LNCaP clone FGC (cell line): Measurements from ENCODE around the gene ALDH16A1.
A peak's percentile ranks its signal among the peaks of the same experiment; 100 is the strongest.

Source experiments
- DNase-seq: peaks from one replicate; pipeline ENCODE4 v3.0.0-alpha.2; 2011; ENCODE audit warnings: low read depth
- H3K4me3 ChIP-seq: 2 replicates; pipeline ENCODE4 v1.5.1; 2011; ENCODE audit warnings: mild to moderate bottlenecking, low read depth, low read length, control low read depth
- CTCF ChIP-seq: IDR thresholded peaks from 2 replicates; pipeline ENCODE4 v1.5.1; 2012; ENCODE audit warnings: mild to moderate bottlenecking; ENCODE audit not compliant: control insufficient read depth, insufficient read depth; ENCODE audit errors: extremely low read depth

ALDH16A1 gene

DNA sequence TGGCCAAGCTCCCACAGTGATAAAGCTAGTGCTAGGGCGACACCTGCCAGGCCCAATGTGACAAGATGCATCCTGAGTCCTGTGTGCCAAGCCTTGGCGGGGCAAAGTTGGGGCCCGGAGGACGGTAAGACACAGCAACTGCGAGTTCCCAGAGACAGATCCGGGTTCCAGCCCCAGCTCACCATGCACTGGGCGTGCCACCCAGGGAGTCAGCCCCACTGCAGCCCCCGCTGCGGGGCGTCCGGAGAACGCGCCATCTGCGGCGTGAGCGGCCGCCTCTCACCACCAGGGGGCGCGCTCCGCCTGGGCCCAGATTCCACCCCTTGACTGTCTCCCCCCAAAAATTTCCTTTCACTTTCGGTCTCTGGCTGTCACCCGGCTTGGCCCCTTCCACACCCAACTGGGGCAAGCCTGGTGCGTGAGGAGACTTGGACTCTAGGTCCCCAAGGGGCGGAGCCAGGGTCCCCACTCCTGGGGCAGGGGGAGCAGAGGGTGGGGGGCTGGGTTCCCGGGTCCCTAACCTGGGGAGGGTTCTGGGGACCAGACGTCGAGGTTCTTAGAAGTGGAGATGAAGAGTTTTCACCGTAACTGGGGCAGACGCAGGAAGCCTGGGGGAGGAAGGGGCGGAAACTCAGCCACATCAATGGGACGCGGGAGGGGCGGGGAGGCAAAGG lies 21.0 kb downstream of the ALDH16A1 start, which contains the start of gene FLT3LG:
TSS of gene FLT3LG (plus strand) at position 348 of the 674 bp plus-strand sequence. CDS start 425 bp downstream, outside the sequence.
- H3K4me3 ChIP-seq = peak within 1 kb of the TSS; percentile 40
- peak; percentile 93 for TF ChIP-seq CTCF
- DNase-seq = no peak

DNA sequence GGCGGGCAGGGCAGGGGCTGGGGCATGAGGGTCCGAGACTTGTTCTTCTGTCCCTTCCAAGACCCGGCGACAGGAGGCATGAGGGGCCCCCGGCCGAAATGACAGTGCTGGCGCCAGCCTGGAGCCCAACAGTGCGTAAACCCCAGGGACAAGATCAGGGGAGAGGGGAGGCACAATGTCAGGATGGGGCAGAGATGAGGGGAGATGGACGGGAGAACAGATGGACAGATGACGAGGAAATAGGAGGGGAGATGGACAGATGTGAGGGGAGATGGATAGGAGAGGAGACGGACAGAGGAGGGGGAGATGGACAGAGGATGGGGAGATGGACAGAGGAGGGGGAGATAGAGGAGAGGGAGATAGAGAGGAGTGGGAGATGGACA lies 21.5 kb downstream of the ALDH16A1 start:
- peak overlapping the region; percentile 40 for H3K4me3 ChIP-seq
- no peak for DNase-seq
- TF ChIP-seq CTCF = no peak

GRCh38 chr19:49475191-49475917 lies 22.3 kb downstream of the ALDH16A1 start:
- no peak for TF ChIP-seq CTCF

DNA sequence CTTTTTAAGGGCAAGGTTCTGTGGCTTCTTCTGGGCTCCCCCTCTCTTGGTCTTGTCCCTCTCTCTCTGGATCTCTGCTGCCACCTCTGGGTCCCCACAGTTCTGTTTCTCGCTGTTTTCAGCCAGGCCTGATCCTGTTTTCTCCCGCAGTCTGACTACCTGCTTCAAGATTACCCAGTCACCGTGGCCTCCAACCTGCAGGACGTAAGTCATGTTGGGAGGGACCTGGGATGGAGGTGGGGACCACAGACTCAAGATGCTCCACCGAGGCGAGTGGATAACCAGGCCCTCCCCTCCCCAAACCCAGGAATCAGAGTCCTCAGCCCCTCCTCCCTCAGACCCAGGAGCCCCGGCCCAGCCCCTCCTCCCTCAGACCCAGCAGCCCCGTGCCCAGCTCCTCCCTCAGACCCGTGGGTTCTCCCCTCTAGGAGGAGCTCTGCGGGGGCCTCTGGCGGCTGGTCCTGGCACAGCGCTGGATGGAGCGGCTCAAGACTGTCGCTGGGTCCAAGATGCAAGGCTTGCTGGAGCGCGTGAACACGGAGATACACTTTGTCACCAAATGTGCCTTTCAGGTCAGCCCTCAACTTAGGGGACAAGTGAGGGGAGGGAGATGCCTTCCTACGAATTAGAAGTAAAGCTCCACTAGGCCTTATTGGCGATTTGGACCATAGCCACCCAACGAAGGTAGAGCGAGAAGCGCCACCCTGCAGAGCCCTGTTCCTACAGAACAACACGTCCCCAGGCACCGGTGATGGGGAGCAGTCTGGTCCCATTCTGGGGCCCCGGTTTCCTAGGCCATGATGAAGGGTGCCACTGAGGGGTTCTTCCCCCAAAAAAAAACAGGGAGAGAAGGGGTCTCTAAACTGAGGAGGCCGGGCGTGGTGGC lies 23.2 kb downstream of the ALDH16A1 start:
- H3K4me3 ChIP-seq = no peak overlapping the region
- DNase-seq = no peak
- TF ChIP-seq CTCF = peak; percentile 24

More at GRCh38 chr19:49475191-49475917, 22.3 kb downstream of the ALDH16A1 start:
- H3K4me3 ChIP-seq = no peak overlapping the region
- no peak for DNase-seq

DNA sequence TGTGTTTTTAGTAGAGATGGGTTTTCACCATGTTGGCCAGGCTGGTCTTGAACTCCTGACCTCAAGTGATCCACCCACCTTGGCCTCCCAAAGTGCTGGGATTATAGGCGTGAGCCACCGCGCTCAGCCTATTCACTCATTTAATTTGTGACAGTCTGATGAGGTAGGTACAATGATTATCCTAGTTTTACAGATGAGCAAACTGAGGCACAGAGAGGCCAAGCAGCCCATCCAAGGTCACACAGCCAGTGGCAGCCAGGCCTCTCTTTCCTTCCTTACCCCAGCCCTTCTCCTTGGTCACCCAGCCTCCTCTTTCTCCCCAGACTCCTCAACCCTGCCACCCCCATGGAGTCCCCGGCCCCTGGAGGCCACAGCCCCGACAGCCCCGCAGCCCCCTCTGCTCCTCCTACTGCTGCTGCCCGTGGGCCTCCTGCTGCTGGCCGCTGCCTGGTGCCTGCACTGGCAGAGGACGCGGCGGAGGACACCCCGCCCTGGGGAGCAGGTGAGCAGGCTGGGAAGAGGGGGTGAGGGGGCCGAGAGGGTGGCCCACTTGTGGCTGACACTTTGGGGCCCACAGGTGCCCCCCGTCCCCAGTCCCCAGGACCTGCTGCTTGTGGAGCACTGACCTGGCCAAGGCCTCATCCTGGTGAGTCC lies 27.1 kb downstream of the ALDH16A1 start:
- DNase-seq = no peak
- TF ChIP-seq CTCF = no peak
- H3K4me3 ChIP-seq = no peak overlapping the region

GRCh38 chr19:49481020-49481683 lies 28.1 kb downstream of the ALDH16A1 start:
- DNase-seq = no peak
- H3K4me3 ChIP-seq = no peak overlapping the region
- no peak for TF ChIP-seq CTCF
